Measurements from ENCODE around the gene RASSF4. TPM values are rescaled to one million over a fixed set of nuclear protein-coding genes. Genes with fewer than 3 reads are reported as not detected.

Gene RASSF4
- polyA plus RNA-seq, 3 donors, result 20.7 to 34.6 (median 24.1) TPM

- DNase-seq (ENCODE audit: low read depth in 3 of 3, low spot score in 2 of 3), result no peak
These were observed 25.6 kb downstream of the RASSF4 start for GRCh38 chr10:44985175-44985681.

- no peak for DNase-seq (ENCODE audit: low read depth in 3 of 3, low spot score in 2 of 3)
These were observed 26.6 kb downstream of the RASSF4 start for GRCh38 chr10:44986179-44986578.

GRCh38 chr10:44986670-44987069 lies 27.1 kb downstream of the RASSF4 start:
- DNase-seq (ENCODE audit: low read depth in 3 of 3, low spot score in 2 of 3), result no peak

GRCh38 chr10:44988957-44989585 lies 29.5 kb downstream of the RASSF4 start:
- DNase-seq (ENCODE audit: low read depth in 3 of 3, low spot score in 2 of 3), result no peak

DNA sequence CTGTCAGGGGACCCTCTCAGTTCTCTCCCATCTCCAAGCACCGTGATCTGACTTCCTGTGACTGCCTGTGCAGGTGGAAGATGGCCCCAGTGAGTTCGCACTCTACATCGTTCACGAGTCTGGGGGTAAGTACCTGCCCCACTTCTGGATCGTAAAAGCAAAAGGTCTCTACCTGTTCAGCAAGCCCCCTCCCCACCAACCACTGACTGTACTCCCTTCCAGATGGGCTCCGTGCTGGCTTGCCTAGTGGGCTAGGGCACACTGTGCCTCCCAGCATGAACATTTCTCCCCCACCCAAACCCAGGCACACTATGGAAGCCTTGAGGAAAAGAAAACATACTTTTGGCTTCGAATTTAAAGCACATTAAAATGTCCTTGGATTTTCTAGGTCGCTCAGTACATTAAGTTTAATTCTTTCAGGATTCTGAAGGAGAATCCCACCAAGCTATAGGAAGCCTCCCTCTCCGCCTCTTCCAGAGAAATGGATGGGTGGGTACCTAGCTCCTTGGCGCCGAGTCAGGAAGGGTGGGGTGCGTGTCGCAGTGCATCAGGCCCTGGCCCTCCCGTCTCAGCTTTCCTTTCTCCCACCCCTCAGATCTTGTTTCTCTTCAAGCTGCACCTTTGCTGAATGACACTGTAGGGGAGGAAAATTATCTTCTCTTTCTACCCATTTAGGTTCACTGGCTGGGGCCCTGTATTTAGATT lies 30.1 kb downstream of the RASSF4 start:
- no peak for DNase-seq (ENCODE audit: low read depth in 3 of 3, low spot score in 2 of 3)

GRCh38 chr10:44990302-44990655 lies 30.7 kb downstream of the RASSF4 start:
- no peak for DNase-seq (ENCODE audit: low read depth in 3 of 3, low spot score in 2 of 3)

- DNase-seq (ENCODE audit: low read depth in 3 of 3, low spot score in 2 of 3), result no peak
These were observed 31.4 kb downstream of the RASSF4 start for GRCh38 chr10:44990965-44991364.

DNA sequence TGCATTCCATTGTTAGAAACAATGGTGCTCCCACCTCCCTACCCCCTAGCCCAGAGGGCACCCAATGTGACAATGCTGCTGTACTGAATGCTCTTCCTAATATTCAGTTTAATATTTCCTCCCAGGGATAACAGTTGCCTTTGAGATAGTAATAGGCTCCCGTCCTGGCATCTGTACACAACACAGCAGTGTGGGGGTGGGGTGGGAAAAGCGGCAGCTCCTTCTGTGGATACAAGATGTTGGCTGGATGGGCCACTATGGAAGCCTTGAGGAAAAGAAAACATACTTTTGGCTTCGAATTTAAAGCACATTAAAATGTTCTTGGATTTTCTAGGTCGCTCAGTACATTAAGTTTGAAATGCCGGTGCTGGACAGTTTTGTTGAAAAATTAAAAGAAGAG lies 32.0 kb downstream of the RASSF4 start:
- DNase-seq (ENCODE audit: low read depth in 3 of 3, low spot score in 2 of 3), result no peak

- no peak for DNase-seq (ENCODE audit: low read depth in 3 of 3, low spot score in 2 of 3)
These were observed 32.6 kb downstream of the RASSF4 start for GRCh38 chr10:44992070-44992731.

DNA sequence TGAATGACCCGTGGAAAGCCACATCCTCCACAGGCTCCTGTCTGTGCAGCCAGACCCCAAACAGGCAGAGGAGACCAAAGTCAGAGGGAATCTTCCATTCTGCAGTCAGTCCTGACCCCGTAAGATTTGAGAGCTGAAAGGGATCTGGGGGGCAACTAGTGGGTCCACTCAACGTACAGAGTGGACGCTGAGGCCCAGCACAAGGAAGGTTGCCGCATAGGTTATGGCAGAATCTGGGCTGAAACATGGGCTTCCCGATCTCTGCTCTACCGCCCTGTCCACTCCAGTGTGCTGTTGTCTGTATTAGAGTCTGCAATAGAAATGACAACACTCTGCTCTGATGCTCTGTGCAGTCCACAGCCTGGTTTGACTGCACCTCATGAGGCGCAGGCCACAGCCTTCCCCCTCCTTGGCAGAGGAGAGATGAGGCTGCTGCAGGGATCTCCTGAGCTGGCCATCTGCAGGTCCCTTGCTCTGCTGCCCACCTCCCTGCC lies 33.2 kb downstream of the RASSF4 start:
- no peak for DNase-seq (ENCODE audit: low read depth in 3 of 3, low spot score in 2 of 3)

DNA sequence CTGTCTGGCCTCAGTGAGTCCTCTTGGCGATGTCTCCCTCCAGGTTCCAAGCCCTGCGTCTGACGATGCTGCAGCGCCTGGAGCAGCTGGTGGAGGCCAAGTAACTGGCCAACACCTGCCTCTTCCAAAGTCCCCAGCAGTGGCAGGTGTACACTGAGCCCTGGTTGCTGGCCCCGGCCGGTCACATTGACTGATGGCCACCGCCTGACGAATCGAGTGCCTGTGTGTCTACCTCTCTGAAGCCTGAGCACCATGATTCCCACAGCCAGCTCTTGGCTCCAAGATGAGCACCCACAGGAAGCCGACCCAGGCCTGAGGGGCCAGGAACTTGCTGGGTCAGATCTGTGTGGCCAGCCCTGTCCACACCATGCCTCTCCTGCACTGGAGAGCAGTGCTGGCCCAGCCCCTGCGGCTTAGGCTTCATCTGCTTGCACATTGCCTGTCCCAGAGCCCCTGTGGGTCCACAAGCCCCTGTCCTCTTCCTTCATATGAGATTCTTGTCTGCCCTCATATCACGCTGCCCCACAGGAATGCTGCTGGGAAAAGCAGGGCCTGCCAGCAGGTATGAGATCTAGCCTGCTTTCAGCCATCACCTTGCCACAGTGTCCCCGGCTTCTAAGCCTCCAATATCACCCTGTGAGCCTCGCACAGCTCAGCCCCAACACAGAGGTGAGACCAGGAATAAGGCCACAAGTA lies 33.8 kb downstream of the RASSF4 start:
- DNase-seq (ENCODE audit: low read depth in 3 of 3, low spot score in 2 of 3), result no peak

GRCh38 chr10:44993922-44994751 lies 34.5 kb downstream of the RASSF4 start:
- no peak for DNase-seq (ENCODE audit: low read depth in 3 of 3, low spot score in 2 of 3)

DNA sequence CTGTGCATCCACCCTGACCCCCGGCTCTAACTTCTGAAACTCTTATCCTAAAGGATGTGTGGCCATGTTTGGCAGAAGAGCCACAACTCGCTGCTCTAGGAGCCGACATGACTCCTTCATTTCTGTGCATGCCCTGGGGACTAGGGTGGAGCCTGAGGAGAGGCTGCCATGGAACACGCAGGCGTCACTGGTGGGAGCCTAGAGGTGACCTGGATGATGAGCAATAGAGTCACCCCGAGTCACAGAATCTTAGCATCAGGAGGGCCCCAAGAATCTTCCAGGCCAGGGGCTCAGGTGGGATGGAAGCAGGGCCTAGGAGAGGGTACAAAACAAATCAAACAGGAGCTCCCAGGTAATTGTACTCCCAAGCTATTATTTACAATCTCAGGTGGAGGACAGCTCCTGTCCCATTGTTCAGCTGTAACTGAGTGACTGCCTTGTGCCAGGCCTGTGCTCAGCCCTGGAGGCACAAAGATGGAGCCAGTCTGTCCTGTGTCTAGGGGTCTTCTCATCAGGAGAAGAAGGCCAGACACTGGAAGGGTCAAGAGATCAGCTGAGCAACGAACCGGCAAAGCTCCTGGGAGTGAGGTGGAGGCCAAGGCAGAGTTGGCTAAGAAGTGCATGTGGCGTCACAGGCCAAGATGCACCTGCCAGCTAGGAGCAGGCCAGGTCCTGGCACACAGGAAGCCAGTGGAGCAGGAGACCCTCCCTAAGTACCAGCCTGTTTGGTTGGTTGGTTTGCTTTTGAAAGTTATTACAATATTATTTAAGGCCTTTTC lies 35.3 kb downstream of the RASSF4 start:
- DNase-seq (ENCODE audit: low read depth in 3 of 3, low spot score in 2 of 3), result no peak

DNA sequence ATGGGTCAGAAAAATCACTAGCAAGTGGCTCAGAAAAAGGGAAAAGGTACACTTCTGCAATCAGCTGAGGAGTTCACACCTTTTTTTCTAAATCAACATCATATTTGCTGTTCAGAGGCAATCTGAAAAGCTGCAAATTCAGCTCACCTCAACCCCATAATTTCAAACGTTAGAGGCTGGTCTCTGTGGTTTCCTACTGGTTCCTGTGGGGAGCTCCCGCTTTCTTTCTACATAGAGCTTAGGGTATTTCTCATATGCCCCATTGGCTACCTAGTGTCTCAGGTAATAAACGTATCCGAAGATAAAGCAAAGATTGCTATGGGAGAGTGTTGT lies 35.9 kb downstream of the RASSF4 start:
- no peak for DNase-seq (ENCODE audit: low read depth in 3 of 3, low spot score in 2 of 3)

GRCh38 chr10:44995914-44996669 lies 36.5 kb downstream of the RASSF4 start:
- DNase-seq (ENCODE audit: low read depth in 3 of 3, low spot score in 2 of 3), result no peak

DNA sequence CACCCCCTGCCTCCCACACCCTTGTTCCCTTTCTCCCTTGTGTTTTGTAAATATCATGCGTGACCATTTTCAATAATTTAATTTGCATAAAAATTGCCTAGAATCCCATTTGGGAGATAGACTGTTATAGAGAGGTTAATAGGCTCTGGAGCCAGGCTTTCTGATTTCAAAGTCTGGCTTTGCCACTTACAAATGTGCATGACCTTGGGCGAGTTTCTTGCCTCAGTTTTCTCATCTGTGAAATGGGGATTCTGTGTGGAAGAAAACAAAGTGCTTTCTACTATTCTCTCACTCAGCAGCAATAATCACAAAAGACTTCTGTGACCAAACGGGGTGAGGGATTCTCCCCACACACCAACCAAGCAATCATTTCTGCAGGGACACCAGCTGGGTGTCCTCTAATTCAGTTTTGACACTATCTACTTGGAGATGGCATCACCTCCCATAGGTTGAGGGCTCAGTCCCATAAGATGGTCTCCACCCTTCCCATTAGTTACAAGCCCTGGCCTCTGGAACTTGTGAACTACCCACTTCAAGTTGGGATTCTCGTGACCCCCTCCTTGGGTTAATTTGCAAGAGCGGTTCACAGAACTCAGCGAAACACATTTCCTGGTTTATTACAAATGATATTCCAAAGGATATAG lies 37.6 kb downstream of the RASSF4 start:
- no peak for DNase-seq (ENCODE audit: low read depth in 3 of 3, low spot score in 2 of 3)

DNA sequence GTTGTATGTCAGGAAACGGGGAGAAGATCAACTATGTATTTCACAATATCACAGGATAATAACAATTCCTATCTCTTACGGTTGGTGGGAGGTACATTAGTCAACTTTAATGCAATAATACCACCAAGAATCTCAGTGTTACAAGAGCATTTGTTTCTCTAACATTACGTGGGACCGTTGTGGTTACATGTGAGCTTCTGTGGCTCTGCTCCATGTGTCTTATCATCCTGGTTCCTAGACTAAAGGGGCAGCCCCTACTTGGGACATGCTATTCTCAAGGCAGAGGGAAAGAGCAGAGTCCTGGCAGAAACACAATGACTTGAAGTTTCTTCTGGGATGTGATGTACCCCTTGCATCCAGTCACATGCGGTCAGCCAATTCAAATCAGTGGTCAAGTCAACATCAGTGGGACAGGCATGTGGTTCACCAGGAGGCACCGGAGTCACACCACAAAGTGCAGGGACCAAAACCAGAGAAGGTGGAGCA lies 38.6 kb downstream of the RASSF4 start:
- DNase-seq (ENCODE audit: low read depth in 3 of 3, low spot score in 2 of 3), result no peak

DNA sequence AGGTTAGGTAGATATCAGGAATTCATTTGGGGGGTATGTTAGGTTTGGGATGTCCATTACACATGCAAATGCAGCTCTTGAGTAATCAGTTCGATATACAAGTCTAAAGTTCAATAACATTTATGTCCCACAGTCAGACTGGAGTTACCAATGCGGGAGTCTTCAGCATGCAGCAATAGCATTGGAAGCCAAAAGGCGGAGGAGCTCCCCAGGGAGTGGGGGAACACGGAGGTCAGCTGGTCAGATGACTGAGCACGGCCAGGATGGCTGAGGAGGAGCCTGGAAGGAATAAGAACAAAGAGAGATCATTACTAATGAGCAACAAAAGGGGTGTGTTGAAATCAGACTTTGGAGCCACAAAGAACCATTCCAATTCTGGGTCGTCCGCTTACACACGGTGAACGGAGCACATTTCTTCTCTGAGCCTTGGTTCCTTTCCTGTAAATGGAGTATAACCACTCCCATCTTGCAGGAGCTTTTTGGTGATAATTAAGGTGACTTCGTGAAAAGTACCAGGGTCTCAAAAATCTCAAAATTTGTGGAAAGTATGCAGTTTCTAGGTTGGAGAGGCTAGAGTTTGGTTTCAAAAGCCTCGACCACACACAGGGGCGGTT lies 40.6 kb downstream of the RASSF4 start:
- DNase-seq (ENCODE audit: low read depth in 3 of 3, low spot score in 2 of 3), result no peak
